Measurements from ENCODE around the gene PROM2.

GRCh38 chr2:95270541-95271081 is 3.6 kb upstream of the PROM2 start:
- TF ChIP-seq CTCF (IDR thresholded peaks at IDR 0.05) (no peak), POLR2A (IDR thresholded peaks at IDR 0.05) (no peak)
